ENCODE data around the gene CHST13.

Gene CHST13

DNA sequence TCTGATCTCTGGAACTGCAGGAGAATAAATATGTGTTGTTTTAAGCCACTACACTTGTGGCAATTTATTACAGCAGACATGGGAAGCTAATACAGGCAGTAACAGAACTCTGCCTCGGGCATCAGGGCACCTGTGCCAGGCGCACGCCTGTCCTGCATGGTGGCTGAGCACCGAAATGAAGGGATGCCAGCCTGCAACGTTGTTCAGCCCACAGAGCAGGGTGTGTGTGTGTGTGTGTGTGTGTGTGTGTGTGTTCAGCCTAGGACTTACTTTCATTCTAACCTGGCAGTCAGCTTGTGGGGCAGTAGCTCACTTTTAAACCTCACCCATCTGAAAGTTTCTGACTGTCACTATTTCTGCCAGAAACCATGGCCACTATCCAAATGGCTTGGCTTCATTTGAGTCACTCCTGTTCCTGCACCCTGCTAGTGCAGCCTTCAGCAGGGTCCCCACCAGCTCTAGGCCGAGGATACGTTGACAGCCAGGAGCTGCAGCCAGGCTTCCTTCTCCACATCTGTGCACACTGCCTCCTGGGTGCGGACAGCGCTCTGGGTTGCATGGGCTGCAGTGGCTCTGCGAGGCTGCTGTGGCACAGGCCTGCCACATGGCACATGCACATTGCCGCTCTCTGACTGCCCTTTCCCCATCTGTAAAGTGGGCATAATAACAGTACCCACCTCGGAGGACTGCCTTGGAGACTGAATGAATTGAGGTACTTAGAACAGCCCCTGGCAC lies 10.9 kb upstream of the CHST13 start:
- H3K27me3 ChIP-seq (ENCODE audit: control insufficient read depth in 1 of 2, insufficient read depth in 1 of 2, low read length in 2 of 2) = peaks cover 22 to 34% of the 10 kb centered on the region in 2 experiments
- H2AFZ ChIP-seq (ENCODE audit: low read depth, low read length) = no peak overlapping the region
- H2AK5ac ChIP-seq (ENCODE audit: low read length, severe bottlenecking) = no peak overlapping the region
- H2BK120ac ChIP-seq (ENCODE audit: low read depth, low read length) = no peak overlapping the region
- no peak overlapping the region for H3K9ac ChIP-seq (ENCODE audit: low read length)
- H3K79me1 ChIP-seq (replicated peaks; ENCODE audit: low read length, poor library complexity, severe bottlenecking) = no peaks in the 10 kb centered on the region
- H3K4me3 ChIP-seq (ENCODE audit: insufficient read depth in 1 of 2, low read depth in 1 of 2, low read length in 2 of 2) = no peak overlapping the region
- H3K4ac ChIP-seq (ENCODE audit: low read depth in 1 of 2, low read length in 2 of 2) = no peak overlapping the region
- peak overlapping the region; percentile 25 for H4K91ac ChIP-seq (ENCODE audit: low read length)
- H3K4me2 ChIP-seq (ENCODE audit: low read length, poor library complexity, severe bottlenecking) = no peak overlapping the region
- no peaks in the 10 kb centered on the region for H3K9me3 ChIP-seq (ENCODE audit: control insufficient read depth, low read length)
- WGBS = 86% methylated on average over 12 of the region's 12 CpGs
- H3K36me3 ChIP-seq (ENCODE audit: control insufficient read depth in 1 of 2, insufficient read depth in 2 of 2, low read depth in 1 of 2, low read length in 2 of 2) = no peaks in the 10 kb centered on the region
- H3K23ac ChIP-seq (ENCODE audit: low read length in 2 of 2) = no peak overlapping the region
- no peak for DNase-seq
- H2BK5ac ChIP-seq (ENCODE audit: low read depth, low read length, poor library complexity, severe bottlenecking) = no peak overlapping the region
- H4K8ac ChIP-seq (ENCODE audit: low read length) = no peak overlapping the region
- H3K18ac ChIP-seq (ENCODE audit: low read depth in 1 of 2, low read length in 2 of 2) = no peak overlapping the region
- peaks cover 4% of the 10 kb centered on the region for H3K4me1 ChIP-seq (ENCODE audit: control insufficient read depth, insufficient read depth, low read depth, low read length)
- H2BK15ac ChIP-seq (ENCODE audit: low read depth, poor library complexity, severe bottlenecking) = no peak overlapping the region
- no peak overlapping the region for H3K14ac ChIP-seq (ENCODE audit: low read length in 2 of 2)
- H2BK12ac ChIP-seq (ENCODE audit: low read length in 2 of 2) = no peak overlapping the region
- no peak overlapping the region for H3K27ac ChIP-seq (ENCODE audit: low read length, poor library complexity, severe bottlenecking)

DNA sequence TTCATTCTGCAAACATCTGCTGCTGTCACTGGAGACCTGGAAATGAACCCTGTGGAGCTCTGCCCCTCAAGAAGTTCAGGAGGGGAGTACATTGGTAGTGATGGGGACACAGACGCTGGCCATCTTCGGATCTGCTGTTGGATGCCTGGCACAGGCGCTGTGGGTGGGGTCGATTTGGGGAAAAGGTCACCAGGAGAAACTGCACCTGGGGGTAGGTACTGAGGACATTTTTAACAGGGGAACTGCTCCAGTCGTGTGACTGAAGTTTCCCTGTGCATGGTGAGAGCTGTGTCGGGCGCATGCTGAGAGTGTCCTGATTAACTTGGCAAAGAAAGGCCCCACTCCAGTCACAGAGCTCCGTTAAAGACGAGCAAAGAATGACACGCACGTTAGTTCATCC lies 9.8 kb upstream of the CHST13 start:
- WGBS = 80% methylated on average over 11 of the region's 11 CpGs

DNA sequence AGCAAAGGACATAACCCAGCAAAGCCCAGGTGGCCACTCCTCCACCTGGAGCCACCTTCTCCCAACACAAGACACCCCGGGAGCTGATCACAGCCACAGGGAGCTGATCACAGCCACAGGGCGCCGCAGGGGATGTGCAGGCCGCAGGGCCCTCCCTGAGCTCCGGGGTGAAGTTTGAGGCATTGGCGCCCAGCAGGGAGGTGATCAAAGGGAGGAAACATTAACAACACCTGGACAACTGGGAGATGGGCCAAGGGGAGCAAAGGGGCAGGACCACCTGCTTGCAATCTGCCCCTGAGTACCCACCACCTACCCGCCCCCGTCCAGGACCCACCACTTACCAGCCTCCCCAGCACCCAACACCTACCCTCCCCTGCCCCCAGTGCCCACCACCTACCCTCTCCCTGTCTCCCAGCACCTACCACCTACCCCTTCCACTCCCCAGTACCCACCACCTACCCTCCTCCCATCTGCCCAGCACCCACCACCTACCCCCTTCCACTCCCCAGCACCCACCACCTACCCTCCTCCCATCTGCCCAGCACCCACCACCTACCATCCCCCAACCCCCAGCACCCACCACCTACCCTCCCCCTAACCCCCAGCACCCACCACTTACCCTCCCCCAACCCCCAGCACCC lies 8.8 kb upstream of the CHST13 start:
- Histone ChIP-seq H3K4me3 (ENCODE audit: insufficient read depth in 1 of 2, low read depth in 1 of 2, low read length in 2 of 2) (no peak overlapping the region), H3K27ac (ENCODE audit: low read length, poor library complexity, severe bottlenecking) (no peak overlapping the region), H2AK5ac (ENCODE audit: low read length, severe bottlenecking) (no peak overlapping the region), H2BK5ac (ENCODE audit: low read depth, low read length, poor library complexity, severe bottlenecking) (no peak overlapping the region), H3K9ac (ENCODE audit: low read length) (no peak overlapping the region), H3K36me3 (ENCODE audit: control insufficient read depth in 1 of 2, insufficient read depth in 2 of 2, low read depth in 1 of 2, low read length in 2 of 2) (no peaks in the 10 kb centered on the region), H3K79me1 (replicated peaks; ENCODE audit: low read length, poor library complexity, severe bottlenecking) (no peaks in the 10 kb centered on the region), H3K4me1 (ENCODE audit: control insufficient read depth, insufficient read depth, low read depth, low read length) (peaks cover 2% of the 10 kb centered on the region), H2AFZ (ENCODE audit: low read depth, low read length) (no peak overlapping the region), H3K18ac (ENCODE audit: low read depth in 1 of 2, low read length in 2 of 2) (no peak overlapping the region), H3K14ac (ENCODE audit: low read length in 2 of 2) (no peak overlapping the region), H3K4ac (ENCODE audit: low read depth in 1 of 2, low read length in 2 of 2) (no peak overlapping the region), H3K23ac (ENCODE audit: low read length in 2 of 2) (no peak overlapping the region), H4K91ac (ENCODE audit: low read length) (no peak overlapping the region), H4K8ac (ENCODE audit: low read length) (no peak overlapping the region), H3K9me3 (ENCODE audit: control insufficient read depth, low read length) (no peaks in the 10 kb centered on the region), H2BK120ac (ENCODE audit: low read depth, low read length) (no peak overlapping the region), H2BK15ac (ENCODE audit: low read depth, poor library complexity, severe bottlenecking) (no peak overlapping the region), H3K4me2 (ENCODE audit: low read length, poor library complexity, severe bottlenecking) (no peak overlapping the region), H2BK12ac (ENCODE audit: low read length in 2 of 2) (no peak overlapping the region), H3K27me3 (ENCODE audit: control insufficient read depth in 1 of 2, insufficient read depth in 1 of 2, low read length in 2 of 2) (peaks cover 35 to 50% of the 10 kb centered on the region in 2 experiments)
- WGBS = 89% methylated on average over 8 of the region's 8 CpGs
- no peak for DNase-seq

More for the DNA sequence above, 9.8 kb upstream of the CHST13 start:
- H2AK5ac ChIP-seq (ENCODE audit: low read length, severe bottlenecking) = no peak overlapping the region
- DNase-seq = no peak
- no peaks in the 10 kb centered on the region for H3K79me1 ChIP-seq (replicated peaks; ENCODE audit: low read length, poor library complexity, severe bottlenecking)
- no peak overlapping the region for H2AFZ ChIP-seq (ENCODE audit: low read depth, low read length)
- H2BK5ac ChIP-seq (ENCODE audit: low read depth, low read length, poor library complexity, severe bottlenecking) = no peak overlapping the region
- H3K9me3 ChIP-seq (ENCODE audit: control insufficient read depth, low read length) = no peaks in the 10 kb centered on the region
- no peak overlapping the region for H3K9ac ChIP-seq (ENCODE audit: low read length)
- no peak overlapping the region for H3K18ac ChIP-seq (ENCODE audit: low read depth in 1 of 2, low read length in 2 of 2)
- no peak overlapping the region for H3K4me2 ChIP-seq (ENCODE audit: low read length, poor library complexity, severe bottlenecking)
- no peak overlapping the region for H2BK12ac ChIP-seq (ENCODE audit: low read length in 2 of 2)
- peaks cover 2% of the 10 kb centered on the region for H3K4me1 ChIP-seq (ENCODE audit: control insufficient read depth, insufficient read depth, low read depth, low read length)
- H3K4me3 ChIP-seq (ENCODE audit: insufficient read depth in 1 of 2, low read depth in 1 of 2, low read length in 2 of 2) = no peak overlapping the region
- no peak overlapping the region for H4K8ac ChIP-seq (ENCODE audit: low read length)
- no peak overlapping the region for H3K23ac ChIP-seq (ENCODE audit: low read length in 2 of 2)
- H3K14ac ChIP-seq (ENCODE audit: low read length in 2 of 2) = no peak overlapping the region
- no peak overlapping the region for H3K27ac ChIP-seq (ENCODE audit: low read length, poor library complexity, severe bottlenecking)
- H3K36me3 ChIP-seq (ENCODE audit: control insufficient read depth in 1 of 2, insufficient read depth in 2 of 2, low read depth in 1 of 2, low read length in 2 of 2) = no peaks in the 10 kb centered on the region
- no peak overlapping the region for H2BK15ac ChIP-seq (ENCODE audit: low read depth, poor library complexity, severe bottlenecking)
- no peak overlapping the region for H2BK120ac ChIP-seq (ENCODE audit: low read depth, low read length)
- H3K27me3 ChIP-seq (ENCODE audit: control insufficient read depth in 1 of 2, insufficient read depth in 1 of 2, low read length in 2 of 2) = peaks cover 32 to 43% of the 10 kb centered on the region in 2 experiments
- no peak overlapping the region for H4K91ac ChIP-seq (ENCODE audit: low read length)
- no peak overlapping the region for H3K4ac ChIP-seq (ENCODE audit: low read depth in 1 of 2, low read length in 2 of 2)

DNA sequence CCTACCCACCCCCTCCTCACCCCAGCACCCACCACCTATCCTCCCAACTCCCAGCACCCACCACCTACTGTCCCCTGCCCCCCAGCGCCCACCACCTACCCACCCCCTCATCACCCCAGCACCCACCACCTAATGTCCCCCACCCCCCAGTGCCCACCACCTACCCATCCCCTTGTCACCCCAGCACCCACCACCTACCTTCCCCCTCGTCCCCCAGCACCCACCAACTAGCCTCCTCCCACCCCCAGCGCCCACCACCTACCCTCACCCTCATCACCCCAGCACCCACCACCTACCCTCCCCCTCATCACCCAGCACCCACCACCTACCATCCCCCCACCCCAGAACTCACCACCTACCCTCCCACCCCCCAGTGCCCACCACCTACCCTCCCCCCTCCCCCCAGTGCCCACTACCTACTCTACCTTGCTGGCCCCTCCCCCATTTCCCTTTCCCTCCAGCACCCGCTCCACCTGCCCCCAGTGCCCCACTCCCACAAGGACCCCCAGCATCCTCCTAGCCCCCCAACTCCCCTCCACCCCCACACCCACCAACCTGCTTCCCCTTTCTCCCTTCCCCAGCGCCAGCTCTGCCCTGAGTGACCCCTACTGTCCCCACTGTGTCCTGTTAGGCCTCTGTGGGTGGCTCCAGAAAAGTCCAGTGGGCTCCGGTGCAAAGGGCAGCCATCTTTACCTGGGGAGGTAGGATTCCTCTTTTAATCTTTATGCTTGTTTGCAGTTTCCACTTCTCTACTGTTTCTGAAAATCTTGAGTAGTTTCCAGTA lies 7.6 kb upstream of the CHST13 start:
- Histone ChIP-seq H3K9ac (ENCODE audit: low read length) (no peak overlapping the region), H3K4me2 (ENCODE audit: low read length, poor library complexity, severe bottlenecking) (no peak overlapping the region), H2BK15ac (ENCODE audit: low read depth, poor library complexity, severe bottlenecking) (no peak overlapping the region), H4K8ac (ENCODE audit: low read length) (no peak overlapping the region), H3K18ac (ENCODE audit: low read depth in 1 of 2, low read length in 2 of 2) (no peak overlapping the region), H4K91ac (ENCODE audit: low read length) (no peak overlapping the region), H3K27ac (ENCODE audit: low read length, poor library complexity, severe bottlenecking) (no peak overlapping the region), H3K4me3 (ENCODE audit: insufficient read depth in 1 of 2, low read depth in 1 of 2, low read length in 2 of 2) (no peak overlapping the region), H3K4me1 (ENCODE audit: control insufficient read depth, insufficient read depth, low read depth, low read length) (peaks cover 2% of the 10 kb centered on the region), H3K27me3 (ENCODE audit: control insufficient read depth in 1 of 2, insufficient read depth in 1 of 2, low read length in 2 of 2) (peaks cover 30 to 43% of the 10 kb centered on the region in 2 experiments), H3K9me3 (ENCODE audit: control insufficient read depth, low read length) (no peaks in the 10 kb centered on the region), H3K4ac (ENCODE audit: low read depth in 1 of 2, low read length in 2 of 2) (no peak overlapping the region), H3K36me3 (ENCODE audit: control insufficient read depth in 1 of 2, insufficient read depth in 2 of 2, low read depth in 1 of 2, low read length in 2 of 2) (no peaks in the 10 kb centered on the region), H2BK120ac (ENCODE audit: low read depth, low read length) (no peak overlapping the region), H3K79me1 (replicated peaks; ENCODE audit: low read length, poor library complexity, severe bottlenecking) (no peaks in the 10 kb centered on the region), H2BK12ac (ENCODE audit: low read length in 2 of 2) (no peak overlapping the region), H3K14ac (ENCODE audit: low read length in 2 of 2) (no peak overlapping the region), H2AK5ac (ENCODE audit: low read length, severe bottlenecking) (no peak overlapping the region), H2BK5ac (ENCODE audit: low read depth, low read length, poor library complexity, severe bottlenecking) (no peak overlapping the region), H3K23ac (ENCODE audit: low read length in 2 of 2) (no peak overlapping the region), H2AFZ (ENCODE audit: low read depth, low read length) (no peak overlapping the region)
- DNase-seq = no peak
- WGBS = 70% methylated on average over 4 of the region's 6 CpGs

Data from mesenchymal stem cell (in vitro differentiated cells and primary cell).